ENCODE results near the gene KCNE3.

KCNE3 gene

GRCh38 chr11:74471037-74471436, 3.7 kb upstream of the KCNE3 start:
- no peak for FAIRE-seq

DNA sequence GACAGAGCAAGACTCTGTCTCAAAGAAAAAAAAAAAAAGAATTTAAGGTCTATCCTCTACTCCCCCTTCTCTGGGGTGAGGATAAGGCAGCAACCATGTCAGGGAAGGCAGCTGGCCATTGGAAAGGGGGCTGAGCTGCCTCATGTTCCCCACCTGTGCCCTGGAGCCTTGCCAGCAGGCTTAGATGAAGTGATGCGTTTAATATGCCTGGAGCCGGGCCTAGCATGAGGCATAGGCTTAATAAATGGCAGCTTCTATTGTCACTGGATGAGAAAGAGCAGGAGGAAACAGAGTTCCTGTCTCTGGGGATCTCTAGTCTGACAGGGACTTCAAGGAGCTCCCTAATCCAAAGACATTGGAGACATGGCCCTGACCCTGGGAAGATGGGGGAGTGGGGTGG, 3.2 kb upstream of the KCNE3 start:
- FAIRE-seq: no peak

DNA sequence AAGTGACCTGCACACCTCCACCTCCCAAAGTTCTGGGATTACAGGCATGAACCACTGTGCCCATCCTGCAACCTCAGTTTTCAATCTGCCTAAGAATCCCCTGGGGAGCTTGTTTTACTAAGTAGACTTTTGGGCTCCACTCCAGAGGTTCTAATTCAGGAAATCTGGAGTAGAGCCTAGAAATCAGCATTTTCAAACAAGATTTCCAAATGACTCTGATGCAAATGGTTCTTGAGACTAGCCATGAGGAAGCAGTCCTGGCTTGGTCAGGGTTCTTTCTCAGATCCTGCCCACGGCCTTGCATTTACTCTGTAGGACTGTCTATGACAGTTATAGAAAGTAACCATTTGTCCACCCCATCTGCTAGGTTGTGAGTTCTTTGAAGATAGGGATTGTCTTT, 1.6 kb upstream of the KCNE3 start:
- no peak for FAIRE-seq

GRCh38 chr11:74468521-74468920, 1.2 kb upstream of the KCNE3 start:
- FAIRE-seq: no peak

- no peak for FAIRE-seq
These were observed 709 bp upstream of the KCNE3 start for GRCh38 chr11:74468058-74468457.

- FAIRE-seq: no peak
These were observed 2.0 kb downstream of the KCNE3 start for GRCh38 chr11:74465291-74465708.

DNA sequence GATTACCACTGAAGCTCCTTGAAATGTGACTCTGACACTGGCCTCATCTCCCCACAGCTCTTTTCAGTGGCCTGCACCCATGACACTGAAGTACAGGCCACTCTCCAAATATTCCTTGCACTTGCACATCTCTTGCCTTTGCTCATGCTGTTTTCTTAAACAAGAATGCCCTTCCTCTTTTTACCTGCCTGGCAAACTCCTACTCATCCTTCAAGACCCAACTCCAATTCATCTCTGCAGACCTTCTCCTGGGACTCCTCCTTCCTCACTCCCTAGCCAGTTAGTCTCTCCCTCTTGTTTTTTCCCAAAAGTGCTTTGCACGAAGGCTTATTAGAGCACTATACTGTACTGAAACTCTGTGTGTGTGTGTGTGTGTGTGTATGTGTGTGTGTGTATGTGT, 2.6 kb downstream of the KCNE3 start:
- no peak for FAIRE-seq

GRCh38 chr11:74463216-74463615, 4.1 kb downstream of the KCNE3 start:
- FAIRE-seq: no peak

GRCh38 chr11:74462631-74463030, 4.7 kb downstream of the KCNE3 start:
- no peak for FAIRE-seq

DNA sequence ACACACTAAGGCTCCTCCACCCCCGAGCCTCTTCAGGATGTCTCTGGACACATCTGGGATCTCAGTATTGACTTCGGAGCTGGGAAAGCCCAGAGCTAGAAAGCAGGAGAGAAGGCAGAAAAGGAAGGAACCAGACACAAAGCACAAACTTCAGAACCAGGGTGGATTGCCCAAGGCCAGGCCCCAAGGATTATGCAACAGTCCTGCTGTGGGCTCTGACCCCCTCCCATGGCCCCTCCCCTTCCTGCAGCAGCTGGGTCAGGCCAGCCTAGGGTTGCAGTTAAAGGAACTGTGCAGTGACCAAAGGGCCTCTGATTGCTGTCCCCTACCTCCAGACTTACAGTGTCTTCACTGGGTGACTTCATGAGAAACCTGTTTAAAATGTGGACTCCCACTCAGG, 5.3 kb downstream of the KCNE3 start:
- no peak for FAIRE-seq

GRCh38 chr11:74460481-74461154, 6.7 kb downstream of the KCNE3 start:
- no peak for FAIRE-seq

DNA sequence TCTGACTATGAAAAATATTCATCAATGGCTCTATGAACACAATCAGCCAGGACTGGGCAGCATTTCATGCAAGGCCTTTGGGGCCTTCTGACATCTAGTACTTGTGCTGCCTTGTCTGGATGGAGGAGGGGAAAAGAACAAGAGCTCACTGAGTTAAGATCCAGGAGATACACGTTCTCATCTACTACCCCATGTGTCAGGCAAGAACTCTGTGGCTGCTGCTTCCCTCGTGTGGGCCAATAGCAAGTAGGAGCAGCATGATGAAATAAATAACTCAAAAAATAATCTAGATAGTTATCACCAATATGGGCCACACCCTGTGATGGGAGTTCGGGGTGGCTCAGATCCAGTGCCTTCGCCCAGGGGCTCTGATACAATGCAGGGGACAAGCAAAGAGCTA, 7.3 kb downstream of the KCNE3 start:
- no peak for FAIRE-seq

GRCh38 chr11:74459584-74459983, 7.8 kb downstream of the KCNE3 start:
- FAIRE-seq: no peak

DNA sequence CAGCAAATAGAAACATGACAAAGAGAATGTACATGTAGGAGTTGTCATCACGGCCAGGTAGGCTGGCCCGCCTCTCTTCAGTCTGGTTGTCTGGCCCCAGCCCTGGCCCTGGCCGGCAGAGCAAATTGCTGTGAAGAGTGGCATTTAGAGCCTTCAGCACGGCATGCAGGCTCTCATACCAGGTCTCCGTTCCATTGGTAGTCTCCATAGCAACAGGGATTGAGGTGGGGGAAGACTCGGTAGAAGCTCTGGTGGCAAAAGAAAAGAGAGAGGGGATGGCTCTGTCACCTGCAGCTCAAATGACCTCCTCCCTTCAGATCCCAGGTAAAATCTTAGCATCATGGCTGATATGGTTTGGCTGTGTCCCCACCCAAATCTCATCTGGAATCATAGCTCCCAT, 10.0 kb downstream of the KCNE3 start:
- FAIRE-seq: no peak

DNA sequence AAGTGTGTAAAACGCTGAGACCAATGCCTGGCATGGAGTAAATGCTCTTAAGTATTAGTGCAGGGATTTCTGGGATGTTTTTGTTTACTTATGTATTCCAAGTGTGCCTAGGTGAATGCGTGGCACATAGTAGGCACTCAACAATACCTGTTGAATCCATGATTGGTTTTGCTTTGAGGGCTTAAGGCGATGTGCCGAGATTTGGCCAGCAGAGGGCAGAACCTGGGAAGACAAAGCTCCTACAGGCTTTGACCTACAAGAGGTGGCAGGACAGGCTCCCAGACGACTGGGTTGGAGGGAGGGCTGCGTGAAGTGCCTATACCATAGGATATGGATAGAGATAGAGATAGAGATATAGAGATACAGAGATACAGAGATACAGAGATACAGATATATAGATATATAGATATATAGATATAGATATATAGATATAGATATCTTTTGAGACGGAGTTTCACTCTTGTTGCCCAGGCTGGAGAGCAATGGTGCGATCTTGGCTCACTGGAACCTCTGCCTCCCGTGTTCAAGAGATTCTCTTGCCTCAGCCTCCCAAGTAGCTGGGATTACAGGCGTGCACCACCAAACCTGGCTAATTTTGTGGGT, 13.9 kb downstream of the KCNE3 start:
- peak; percentile 54 for FAIRE-seq

DNA sequence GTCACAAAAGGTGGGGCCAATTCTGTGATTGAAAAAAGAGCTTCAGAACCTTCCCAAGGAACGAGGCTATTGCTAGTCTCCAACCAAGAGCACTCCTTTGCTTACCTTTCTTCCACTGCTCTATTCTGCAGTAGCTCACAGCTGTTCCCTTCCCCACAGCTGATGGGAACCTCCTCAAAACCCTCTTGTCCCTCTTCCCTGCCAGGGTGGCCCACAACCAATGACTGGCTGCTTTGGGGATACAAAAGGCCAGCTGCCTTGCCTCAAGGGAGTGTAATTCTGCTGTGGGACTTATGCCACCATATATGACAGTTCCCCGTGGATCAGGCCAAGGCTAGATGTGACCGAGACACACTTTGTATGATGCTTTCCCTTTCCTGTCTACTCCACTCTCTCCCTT, 15.0 kb downstream of the KCNE3 start:
- no peak for FAIRE-seq

- FAIRE-seq: no peak
These were observed 17.0 kb downstream of the KCNE3 start for GRCh38 chr11:74450318-74450717.

- peak; percentile 90 for FAIRE-seq
These were observed 17.9 kb downstream of the KCNE3 start for GRCh38 chr11:74449369-74449931.

DNA sequence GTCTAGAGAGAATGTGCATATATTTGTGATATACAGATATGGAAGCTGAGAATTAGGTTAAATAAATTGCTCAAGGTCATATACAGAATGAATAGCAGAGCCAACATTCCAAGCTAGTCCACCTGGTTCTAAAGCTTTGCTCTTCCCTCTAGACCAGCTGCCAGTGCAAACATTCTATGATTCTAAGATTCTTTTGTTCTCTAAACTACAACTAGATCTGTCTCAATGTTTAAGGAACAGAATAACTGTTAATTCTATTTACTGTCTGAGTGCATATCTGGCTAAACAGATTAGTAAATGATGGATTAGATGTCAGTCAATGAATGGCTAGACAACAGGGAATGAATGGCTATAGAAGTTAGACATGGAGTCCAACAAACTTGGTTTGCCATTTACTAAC, 19.6 kb downstream of the KCNE3 start:
- FAIRE-seq: no peak

- FAIRE-seq: no peak
These were observed 20.8 kb downstream of the KCNE3 start for GRCh38 chr11:74446532-74446938.

- no peak for FAIRE-seq
These were observed 23.0 kb downstream of the KCNE3 start for GRCh38 chr11:74444173-74444826.

- FAIRE-seq: no peak
These were observed 24.1 kb downstream of the KCNE3 start for GRCh38 chr11:74443071-74443864.

GRCh38 chr11:74442636-74443035, 24.7 kb downstream of the KCNE3 start:
- FAIRE-seq: no peak
